Fibroblast of skin of left quadriceps (primary cell): ENCODE measurements around the gene TEX22.

Source experiments
- DNase-seq, 2 experiments: peaks; one replicate each; pipeline ENCODE4 v3.0.0-alpha.2; 2013; ENCODE audit warnings: low read depth in 2 of 2

TEX22 gene

DNA sequence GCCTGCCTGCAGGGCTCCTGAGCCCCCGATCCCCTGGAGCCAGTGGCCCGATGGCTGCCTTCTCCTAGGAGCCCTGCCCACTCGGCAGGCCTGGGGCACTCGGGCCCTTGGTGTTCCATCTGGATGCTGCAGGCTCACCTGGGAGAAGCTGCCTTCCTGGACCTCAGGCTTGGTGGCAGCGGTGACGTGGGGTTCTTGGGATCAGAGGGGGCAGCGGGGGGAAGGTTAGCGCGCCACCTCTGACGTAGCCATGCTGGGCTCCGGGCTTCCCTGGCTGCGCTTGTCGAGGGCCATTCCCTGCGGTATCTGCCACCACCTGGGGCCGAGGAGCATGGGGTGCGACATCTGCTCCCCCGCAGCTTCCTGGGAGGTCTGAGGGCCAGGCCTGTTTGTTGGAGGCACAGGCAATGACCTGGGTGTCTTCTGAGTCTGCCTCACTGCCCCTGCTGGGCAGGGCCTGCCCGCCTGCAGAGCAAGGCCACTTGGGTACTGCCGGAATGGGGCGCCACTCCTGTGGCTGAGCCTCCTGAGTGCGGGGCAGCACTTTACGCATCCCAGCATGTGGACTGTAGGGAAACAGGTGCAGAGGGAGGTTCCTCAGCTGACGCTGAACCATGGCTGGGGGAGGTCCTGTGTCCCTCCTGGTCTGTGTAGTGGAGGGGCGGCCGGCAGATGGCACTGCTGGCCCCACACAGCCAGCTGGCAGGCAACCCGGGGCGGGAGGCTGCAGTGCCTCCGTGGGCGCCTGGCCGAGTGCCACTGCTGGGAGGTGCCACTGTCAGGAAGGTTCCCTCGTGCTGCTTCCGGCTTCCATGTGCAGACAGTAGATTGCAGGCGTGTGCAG is 41.6 kb downstream of the TEX22 start:
- DNase-seq: no peak

DNA sequence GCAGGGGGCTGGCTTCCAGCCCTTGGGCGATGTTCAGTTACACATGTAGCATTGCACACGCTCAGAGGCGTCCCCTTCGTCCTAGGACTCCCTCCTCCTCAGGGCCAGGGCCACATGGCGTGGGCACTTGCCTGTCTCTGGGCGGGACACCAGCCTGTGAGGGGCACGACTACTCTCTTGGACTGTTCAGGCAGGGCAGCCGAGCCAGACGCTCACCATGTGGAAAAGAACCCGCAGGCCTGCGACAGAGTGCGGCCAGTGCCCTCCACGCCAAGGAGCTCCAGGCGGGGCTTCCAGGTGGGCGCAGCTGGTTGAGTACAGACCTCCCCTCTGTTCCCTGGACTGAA is 42.2 kb downstream of the TEX22 start:
- DNase-seq: no peak

DNA sequence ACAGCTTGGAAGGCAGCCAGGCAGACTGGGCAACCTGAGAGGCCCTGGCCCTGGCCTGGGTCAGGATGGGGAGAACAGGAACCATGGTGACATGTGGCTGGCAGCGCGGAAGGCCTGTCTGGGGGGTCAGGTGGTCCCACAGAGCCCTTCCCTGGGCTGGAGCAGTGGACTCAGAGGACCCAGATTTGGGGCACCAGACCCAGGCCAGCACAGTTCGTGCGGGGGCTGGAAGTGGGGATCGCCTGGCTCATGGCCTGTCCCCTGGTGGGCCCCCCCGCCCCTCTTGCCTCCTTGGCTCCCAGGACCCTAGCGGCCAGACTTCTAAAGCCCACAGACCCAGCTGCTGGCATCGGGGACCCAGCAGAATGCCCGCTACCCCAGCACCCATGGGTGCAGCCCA is 42.7 kb downstream of the TEX22 start:
- no peak for DNase-seq

- no peak for DNase-seq
Observed at GRCh38 chr14:105442125-105442524, 43.8 kb downstream of the TEX22 start.

DNA sequence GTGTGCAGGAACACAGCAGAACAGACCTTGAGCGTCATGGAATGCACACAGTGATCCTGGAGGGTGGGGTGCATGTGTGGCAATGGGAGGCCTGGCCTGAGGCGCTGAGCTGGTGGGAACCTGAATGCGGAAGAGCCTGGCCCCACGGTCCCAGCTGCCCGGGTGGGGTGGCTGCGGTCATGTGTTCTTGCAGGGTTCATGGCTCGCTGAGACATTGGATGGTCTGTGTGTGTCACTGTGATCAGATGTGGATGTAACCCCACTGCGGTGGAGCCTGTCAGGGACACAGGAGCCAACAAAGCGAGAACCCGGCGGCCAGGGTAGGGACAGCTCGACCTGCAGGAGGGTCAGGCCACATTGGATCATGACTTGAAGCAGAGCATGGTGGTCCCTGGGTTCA is 44.5 kb downstream of the TEX22 start:
- DNase-seq: no peak

- no peak for DNase-seq
Observed at GRCh38 chr14:105444859-105445258, 46.5 kb downstream of the TEX22 start.

- no peak for DNase-seq
Observed at GRCh38 chr14:105445290-105445689, 47.0 kb downstream of the TEX22 start.

GRCh38 chr14:105445901-105446845 is 47.8 kb downstream of the TEX22 start:
- no peak for DNase-seq

DNA sequence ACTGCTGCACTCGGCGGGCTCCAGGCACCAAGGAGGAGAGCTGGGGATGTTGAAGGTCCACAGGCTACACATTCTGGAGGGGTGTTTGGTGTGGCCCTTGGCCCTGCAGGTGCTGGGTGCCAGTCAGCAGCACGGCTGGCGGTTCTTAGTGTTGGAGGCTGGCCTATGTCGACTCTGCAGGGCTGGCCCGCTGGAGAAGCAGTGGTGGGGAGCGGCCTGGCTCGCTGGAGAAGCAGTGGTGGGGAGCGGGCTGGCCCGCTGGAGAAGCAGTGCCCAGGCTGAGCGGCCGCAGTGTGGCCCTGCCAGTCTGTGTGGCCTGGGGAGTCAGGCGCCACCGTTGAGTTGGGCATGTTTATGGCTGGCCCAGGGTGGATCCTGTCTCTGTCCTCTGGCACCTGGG is 48.6 kb downstream of the TEX22 start:
- no peak for DNase-seq

DNA sequence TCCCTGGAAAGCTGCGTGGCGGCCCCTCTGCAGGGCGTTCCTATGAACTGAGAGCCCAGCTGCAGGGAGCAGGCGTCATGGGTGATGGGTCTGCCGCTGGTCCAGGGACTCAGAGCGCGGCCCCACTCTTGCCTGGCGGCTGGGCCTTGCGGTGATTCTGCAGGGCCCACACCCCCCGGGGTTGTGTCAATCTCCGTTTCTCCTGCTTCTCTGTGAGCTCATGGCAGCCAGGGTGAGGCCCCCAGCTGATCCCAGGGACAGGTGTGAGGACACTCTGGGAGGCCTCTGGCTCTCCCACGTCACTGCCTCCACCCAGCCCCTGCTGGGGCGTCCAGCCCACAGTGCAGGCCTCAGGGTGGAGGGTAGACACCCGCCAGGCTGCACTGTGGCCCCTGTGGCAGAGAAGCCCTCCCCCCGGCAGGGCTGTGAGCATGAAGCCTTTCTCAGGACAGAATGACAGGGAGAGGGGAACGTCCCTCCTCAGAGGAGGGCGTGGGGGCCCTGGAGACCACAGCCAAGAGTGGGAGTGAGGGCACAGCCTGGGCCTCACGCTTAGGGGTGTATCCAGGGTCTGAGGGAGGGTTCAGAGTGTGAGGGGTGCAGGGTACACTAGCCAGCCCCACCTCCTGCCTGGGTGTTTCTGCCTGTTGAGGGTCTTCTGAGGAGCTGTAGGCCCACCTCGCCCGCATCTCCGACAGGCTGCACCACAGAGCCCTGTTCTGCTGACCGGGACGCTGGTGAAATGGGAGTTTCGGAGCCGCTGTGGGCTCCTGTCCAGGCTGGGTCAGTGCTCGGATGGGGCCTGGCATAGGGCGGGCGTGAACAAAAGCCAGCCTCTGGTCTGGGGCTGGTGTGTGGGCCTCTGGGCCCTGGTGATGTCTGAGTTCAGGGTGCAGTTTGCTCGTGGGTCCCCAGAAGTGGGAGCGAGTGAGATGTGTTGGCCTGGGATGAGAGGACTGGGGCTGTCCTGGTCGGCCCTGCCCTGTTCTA is 49.6 kb downstream of the TEX22 start:
- no peak for DNase-seq

DNA sequence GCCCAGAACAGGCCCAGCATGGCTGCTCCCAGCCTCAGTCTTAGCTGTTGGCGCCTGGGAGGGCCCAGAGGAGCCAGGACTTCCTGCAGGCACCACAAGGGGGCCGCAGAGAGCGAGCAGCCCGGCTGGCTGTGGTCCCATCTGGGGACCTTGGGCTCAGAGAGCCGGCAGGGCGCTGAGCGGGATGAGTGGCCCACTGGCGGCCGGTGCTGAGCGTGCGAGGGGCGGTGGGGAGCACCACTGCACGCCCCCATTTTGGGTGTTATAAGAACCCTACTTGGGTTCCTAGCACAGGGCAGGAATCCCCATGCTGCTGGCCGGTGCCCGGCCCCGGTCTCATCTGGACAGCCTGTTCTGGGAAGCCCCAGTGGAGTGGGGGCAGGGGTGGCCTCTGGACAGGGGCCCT is 50.4 kb downstream of the TEX22 start:
- DNase-seq: peak; percentile 13 to 14

DNA sequence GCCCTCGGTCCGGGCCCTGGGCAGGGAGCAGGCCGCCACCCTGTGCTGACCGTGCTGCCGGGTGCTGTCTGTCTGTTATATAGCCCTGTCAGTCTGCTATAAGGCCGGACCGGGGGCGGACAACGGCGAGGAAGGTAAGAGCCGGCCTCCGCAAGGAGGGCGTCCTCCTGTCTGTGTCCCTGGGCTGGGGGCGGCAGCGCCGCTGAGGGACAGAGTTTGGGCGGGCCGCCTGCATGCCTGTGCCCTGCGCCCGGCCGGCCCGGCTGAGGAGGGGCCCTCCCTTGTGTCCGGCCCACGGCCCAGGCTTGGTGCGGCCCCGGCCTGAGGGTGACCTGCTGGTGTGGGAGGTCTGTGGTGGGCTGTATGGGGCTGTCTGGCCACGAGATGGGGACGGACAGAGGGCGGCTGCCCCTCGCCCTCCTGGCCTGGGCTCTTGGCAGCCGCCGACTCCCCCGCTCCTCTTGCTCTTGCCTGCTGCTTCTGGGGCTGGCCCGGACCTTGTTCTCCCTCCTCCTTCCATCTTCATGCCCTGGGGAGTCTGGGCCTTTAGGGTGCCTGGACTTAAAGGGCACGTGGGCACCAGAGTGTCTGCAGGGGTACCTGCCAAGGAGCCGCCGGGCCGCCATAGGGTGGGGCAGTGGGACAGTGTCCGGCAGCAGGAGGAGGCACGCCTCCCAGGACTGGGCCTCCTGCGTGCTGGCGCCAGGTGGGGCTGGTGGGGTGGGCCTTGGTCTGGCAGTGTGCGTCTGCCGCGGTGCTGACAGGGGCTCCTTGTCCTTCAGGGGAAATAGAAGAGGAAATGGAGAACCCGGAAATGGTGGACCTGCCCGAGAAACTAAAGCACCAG is 51.2 kb downstream of the TEX22 start:
- DNase-seq: no peak

DNA sequence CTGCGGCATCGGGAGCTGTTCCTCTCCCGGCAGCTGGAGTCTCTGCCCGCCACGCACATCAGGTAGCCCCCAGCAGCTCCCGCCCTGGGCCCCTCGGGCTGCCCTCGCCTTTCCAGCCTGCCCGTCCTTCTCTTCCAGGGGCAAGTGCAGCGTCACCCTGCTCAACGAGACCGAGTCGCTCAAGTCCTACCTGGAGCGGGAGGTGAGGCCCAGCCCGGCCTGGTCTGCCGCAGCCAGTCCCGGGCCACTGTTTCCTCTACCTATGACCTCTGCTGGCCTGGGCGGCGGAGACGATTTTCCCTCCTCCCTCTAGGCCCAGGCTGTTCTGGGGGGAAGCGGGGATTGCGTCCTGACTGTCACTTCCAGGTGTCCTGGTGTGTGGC is 51.8 kb downstream of the TEX22 start:
- no peak for DNase-seq

GRCh38 chr14:105450864-105451720 is 52.8 kb downstream of the TEX22 start:
- no peak for DNase-seq

- no peak for DNase-seq
Observed at GRCh38 chr14:105452963-105453362, 54.6 kb downstream of the TEX22 start.

DNA sequence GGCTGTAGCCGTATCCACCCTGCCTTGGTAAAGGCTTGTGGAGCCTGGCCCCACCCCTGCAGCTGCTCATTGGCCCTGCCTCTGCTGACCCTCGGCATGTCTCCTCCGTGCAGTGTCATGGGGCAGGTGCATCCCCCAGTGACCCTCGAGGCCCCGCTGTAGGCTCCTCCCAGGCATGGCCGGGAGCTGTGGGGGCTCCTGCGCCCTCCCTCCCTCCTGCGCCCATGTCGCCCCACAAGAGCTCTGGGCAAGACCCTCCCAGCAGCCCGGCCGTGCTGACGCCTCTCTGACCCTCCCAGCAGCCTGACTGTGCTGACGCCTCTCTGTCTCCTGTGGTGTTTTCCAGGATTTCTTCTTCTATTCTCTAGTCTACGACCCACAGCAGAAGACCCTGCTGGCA is 55.5 kb downstream of the TEX22 start:
- DNase-seq: no peak

DNA sequence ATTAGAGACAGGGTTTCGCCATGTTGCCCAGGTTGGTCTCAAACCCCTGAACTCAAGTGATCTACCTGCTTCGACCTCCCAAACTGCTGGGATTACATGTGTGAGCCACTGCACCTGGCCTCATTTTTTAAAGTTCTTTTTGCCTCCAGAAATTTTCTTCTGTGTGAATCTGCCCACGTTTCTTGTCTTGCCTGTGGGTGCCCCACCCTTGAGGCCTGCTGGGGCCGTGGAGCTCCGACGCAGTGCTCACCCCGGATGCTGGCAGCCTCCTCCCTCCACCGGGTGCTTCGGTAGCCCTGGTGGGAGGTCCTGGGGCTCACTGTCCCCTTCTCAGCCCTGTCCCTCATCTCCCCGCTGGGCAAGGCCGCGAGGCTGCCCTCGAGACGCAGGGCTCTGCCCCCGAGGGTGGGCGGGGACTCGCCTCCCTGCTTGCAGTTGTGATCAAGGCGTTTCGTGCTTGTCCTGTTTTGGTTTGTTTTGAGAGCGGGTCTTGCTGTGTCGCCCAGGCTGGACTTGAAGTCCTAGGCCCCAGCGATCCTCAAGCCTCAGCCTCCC is 56.8 kb downstream of the TEX22 start:
- no peak for DNase-seq

- DNase-seq: no peak
Observed at GRCh38 chr14:105455766-105456660, 57.7 kb downstream of the TEX22 start.
